Measurements from ENCODE around the gene PDE9A.

GRCh38 chr21:42706765-42707164 is 53.3 kb downstream of the PDE9A start:
- no peak for TF ChIP-seq CTCF (conservative IDR thresholded peaks at IDR 0.05; ENCODE audit: low read depth in 2 of 2)
- TF ChIP-seq EZH2 (IDR thresholded peaks at IDR 0.05; ENCODE audit: low read depth, unreplicated experiment) = no peak
- TF ChIP-seq POLR2AphosphoS5 (IDR thresholded peaks at IDR 0.05; ENCODE audit: low read depth) = no peak
- TF ChIP-seq NANOG (IDR thresholded peaks at IDR 0.05; ENCODE audit: borderline replicate concordance) = no peak
- TF ChIP-seq EZH2phosphoT487 (IDR thresholded peaks at IDR 0.05; ENCODE audit: unreplicated experiment) = no peak
- TF ChIP-seq, protein P1, sequence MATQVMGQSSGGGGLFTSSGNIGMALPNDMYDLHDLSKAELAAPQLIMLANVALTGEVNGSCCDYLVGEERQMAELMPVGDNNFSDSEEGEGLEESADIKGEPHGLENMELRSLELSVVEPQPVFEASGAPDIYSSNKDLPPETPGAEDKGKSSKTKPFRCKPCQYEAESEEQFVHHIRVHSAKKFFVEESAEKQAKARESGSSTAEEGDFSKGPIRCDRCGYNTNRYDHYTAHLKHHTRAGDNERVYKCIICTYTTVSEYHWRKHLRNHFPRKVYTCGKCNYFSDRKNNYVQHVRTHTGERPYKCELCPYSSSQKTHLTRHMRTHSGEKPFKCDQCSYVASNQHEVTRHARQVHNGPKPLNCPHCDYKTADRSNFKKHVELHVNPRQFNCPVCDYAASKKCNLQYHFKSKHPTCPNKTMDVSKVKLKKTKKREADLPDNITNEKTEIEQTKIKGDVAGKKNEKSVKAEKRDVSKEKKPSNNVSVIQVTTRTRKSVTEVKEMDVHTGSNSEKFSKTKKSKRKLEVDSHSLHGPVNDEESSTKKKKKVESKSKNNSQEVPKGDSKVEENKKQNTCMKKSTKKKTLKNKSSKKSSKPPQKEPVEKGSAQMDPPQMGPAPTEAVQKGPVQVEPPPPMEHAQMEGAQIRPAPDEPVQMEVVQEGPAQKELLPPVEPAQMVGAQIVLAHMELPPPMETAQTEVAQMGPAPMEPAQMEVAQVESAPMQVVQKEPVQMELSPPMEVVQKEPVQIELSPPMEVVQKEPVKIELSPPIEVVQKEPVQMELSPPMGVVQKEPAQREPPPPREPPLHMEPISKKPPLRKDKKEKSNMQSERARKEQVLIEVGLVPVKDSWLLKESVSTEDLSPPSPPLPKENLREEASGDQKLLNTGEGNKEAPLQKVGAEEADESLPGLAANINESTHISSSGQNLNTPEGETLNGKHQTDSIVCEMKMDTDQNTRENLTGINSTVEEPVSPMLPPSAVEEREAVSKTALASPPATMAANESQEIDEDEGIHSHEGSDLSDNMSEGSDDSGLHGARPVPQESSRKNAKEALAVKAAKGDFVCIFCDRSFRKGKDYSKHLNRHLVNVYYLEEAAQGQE (IDR thresholded peaks at IDR 0.05; ENCODE audit: unreplicated experiment) = no peak
- no peak for TF ChIP-seq STAT1 (IDR thresholded peaks at IDR 0.05; ENCODE audit: unreplicated experiment)
- TF ChIP-seq CREB1 (CRISPR knock-in tag; IDR thresholded peaks at IDR 0.05; ENCODE audit: low read depth) = no peak
- TF ChIP-seq ZNF331 (CRISPR knock-in tag; IDR thresholded peaks at IDR 0.05; ENCODE audit: low read depth) = no peak
